ENCODE data around the gene PPP2R3B.

DNA sequence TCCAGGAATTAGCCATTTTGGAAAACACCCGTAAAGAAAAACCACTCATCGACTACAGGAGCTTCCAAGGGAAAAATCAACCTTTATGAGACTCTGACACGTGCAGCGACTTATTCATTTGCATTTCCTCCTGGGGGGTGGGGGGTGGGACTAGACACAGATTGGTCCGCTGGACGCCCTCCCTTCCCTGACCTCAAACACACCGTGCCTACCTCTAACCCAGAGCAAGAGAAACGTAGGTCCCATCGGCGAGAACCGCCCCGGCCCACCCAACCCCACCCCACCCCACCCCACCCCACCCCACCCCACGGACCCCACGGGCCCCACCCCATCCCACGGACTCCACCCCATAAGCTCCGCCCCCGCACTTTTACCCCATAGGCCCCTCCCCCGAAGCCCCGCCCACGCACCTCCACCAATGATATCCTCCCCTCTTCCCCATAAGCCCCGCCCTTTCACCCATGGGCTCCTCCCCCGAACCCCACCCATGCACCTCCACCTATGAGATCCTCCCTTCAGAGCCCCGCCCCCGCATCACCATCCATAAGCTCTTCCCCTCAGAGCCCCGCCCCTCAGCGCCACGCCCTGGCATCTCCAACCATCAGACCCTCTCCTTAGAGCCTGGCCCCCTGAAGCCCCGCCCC is 69.2 kb downstream of the PPP2R3B start:
- TF ChIP-seq, protein P1, sequence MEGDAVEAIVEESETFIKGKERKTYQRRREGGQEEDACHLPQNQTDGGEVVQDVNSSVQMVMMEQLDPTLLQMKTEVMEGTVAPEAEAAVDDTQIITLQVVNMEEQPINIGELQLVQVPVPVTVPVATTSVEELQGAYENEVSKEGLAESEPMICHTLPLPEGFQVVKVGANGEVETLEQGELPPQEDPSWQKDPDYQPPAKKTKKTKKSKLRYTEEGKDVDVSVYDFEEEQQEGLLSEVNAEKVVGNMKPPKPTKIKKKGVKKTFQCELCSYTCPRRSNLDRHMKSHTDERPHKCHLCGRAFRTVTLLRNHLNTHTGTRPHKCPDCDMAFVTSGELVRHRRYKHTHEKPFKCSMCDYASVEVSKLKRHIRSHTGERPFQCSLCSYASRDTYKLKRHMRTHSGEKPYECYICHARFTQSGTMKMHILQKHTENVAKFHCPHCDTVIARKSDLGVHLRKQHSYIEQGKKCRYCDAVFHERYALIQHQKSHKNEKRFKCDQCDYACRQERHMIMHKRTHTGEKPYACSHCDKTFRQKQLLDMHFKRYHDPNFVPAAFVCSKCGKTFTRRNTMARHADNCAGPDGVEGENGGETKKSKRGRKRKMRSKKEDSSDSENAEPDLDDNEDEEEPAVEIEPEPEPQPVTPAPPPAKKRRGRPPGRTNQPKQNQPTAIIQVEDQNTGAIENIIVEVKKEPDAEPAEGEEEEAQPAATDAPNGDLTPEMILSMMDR (conservative IDR thresholded peaks at IDR 0.05; ENCODE audit: low read depth, low read length) = no peak
- TF ChIP-seq NFE2L2 (IDR thresholded peaks at IDR 0.05; ENCODE audit: low read depth, low read length) = no peak
- no peak for TF ChIP-seq RCOR1 (IDR thresholded peaks at IDR 0.05; ENCODE audit: insufficient replicate concordance, low read length)
- TF ChIP-seq MXI1 (IDR thresholded peaks at IDR 0.05; ENCODE audit: borderline replicate concordance, low read depth, low read length) = no peak
- no peak for TF ChIP-seq POLR2A (IDR thresholded peaks at IDR 0.05; ENCODE audit: low read depth, low read length)
- TF ChIP-seq SMC3 (IDR thresholded peaks at IDR 0.05; ENCODE audit: low read depth, low read length) = no peak
- TF ChIP-seq, protein P2, sequence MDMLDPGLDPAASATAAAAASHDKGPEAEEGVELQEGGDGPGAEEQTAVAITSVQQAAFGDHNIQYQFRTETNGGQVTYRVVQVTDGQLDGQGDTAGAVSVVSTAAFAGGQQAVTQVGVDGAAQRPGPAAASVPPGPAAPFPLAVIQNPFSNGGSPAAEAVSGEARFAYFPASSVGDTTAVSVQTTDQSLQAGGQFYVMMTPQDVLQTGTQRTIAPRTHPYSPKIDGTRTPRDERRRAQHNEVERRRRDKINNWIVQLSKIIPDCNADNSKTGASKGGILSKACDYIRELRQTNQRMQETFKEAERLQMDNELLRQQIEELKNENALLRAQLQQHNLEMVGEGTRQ (IDR thresholded peaks at IDR 0.05; ENCODE audit: low read depth, low read length) = no peak
- TF ChIP-seq MAFK (IDR thresholded peaks at IDR 0.05; ENCODE audit: low read depth, low read length) = no peak
- TF ChIP-seq, protein P3, sequence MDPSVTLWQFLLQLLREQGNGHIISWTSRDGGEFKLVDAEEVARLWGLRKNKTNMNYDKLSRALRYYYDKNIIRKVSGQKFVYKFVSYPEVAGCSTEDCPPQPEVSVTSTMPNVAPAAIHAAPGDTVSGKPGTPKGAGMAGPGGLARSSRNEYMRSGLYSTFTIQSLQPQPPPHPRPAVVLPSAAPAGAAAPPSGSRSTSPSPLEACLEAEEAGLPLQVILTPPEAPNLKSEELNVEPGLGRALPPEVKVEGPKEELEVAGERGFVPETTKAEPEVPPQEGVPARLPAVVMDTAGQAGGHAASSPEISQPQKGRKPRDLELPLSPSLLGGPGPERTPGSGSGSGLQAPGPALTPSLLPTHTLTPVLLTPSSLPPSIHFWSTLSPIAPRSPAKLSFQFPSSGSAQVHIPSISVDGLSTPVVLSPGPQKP (IDR thresholded peaks at IDR 0.05; ENCODE audit: borderline replicate concordance, low read depth, low read length) = no peak
- no peak for TF ChIP-seq BHLHE40 (IDR thresholded peaks at IDR 0.05; ENCODE audit: low read depth, low read length)
- no peak for TF ChIP-seq RAD21 (IDR thresholded peaks at IDR 0.05; ENCODE audit: low read length)
- TF ChIP-seq CHD1 (IDR thresholded peaks at IDR 0.05; ENCODE audit: low read depth, low read length) = no peak
- TF ChIP-seq CEBPB (IDR thresholded peaks at IDR 0.05; ENCODE audit: low read depth, low read length) = no peak
- no peak for TF ChIP-seq RFX5 (IDR thresholded peaks at IDR 0.05; ENCODE audit: low read depth, low read length)
